Coronary artery (tissue), 2 donors: ENCODE measurements around the gene MBOAT2.

Experiments
- DNase-seq: peaks from one replicate; pipeline ENCODE4 v3.0.0-alpha.2; 2017; ENCODE audit warnings: low spot score
- H3K27ac ChIP-seq, 2 donors: fragments of 200-600 bp; sonication (generic); one replicate each; pipeline ENCODE4 v1.5.1; 2016 to 2019
- H3K4me3 ChIP-seq: fragments of 200-600 bp; sonication (generic); 2 replicates; pipeline ENCODE4 v1.5.1; 2016; ENCODE audit warnings: mild to moderate bottlenecking, moderate library complexity
- CTCF ChIP-seq: fragments of 200-600 bp; sonication (generic); IDR thresholded peaks from one replicate; pipeline ENCODE4 v1.5.1; 2019; ENCODE audit warnings: antibody characterized with exemption

MBOAT2 gene

DNA sequence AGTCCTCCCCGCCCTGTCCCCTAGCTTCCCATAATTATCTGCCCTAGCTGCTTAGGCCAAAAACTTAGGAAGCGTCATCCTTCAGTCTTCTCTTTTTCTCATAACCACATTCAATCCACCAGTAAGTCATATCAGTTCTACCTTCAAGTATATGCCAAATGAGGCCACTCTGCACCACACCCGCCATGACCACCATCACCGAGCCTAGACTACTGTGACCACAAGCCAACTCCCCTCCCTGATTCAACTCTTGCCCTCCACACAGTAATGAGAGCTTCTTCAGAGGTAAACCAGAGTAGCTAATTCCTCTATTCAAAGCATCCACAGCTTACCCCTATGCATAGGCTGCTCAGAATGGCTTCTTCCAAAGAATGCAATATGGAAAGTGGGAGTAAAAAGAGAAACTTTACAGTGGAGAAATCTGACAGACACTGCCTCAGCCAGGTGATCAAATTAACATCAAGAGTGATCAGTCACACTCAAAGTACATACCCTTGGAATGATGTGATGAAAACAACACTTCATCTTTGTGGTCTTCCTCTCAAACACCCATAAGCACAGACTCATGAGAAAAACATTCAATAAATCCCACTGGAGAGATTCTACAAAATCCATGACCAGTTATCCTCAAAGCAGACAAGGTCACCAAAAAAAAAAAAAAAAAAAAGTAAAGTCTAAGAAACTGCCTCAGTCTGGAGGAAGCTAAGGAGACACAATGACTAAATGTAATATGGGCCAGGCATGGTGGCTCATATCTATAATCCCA lies 17.7 kb downstream of the MBOAT2 start:
- TF ChIP-seq CTCF = no peak
- Histone ChIP-seq H3K4me3 (no peak overlapping the region), H3K27ac (no peak overlapping the region)
- DNase-seq = no peak

GRCh38 chr2:8984855-8985254 lies 18.6 kb downstream of the MBOAT2 start:
- no peak overlapping the region for H3K27ac ChIP-seq
- TF ChIP-seq CTCF = no peak
- no peak overlapping the region for H3K4me3 ChIP-seq
- DNase-seq = no peak

DNA sequence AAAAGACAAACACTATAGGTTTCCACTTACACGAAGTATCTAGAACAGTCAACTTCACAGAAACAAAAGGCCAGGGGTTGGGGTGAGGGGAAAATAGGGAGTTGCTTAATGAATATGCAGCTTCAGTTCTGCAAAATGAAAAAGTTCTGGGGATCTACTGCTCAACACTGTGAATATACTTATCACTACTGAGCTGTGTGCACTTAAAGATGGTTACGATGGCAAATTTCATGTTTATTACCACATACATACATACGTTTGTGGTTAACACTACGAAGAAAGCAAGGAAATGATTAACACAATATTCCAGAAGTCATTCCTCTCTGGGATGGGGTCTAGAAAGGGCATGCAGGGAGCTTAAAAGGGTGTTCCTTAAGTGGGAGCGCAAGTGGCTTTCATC lies 19.3 kb downstream of the MBOAT2 start:
- TF ChIP-seq CTCF = no peak
- no peak for DNase-seq

DNA sequence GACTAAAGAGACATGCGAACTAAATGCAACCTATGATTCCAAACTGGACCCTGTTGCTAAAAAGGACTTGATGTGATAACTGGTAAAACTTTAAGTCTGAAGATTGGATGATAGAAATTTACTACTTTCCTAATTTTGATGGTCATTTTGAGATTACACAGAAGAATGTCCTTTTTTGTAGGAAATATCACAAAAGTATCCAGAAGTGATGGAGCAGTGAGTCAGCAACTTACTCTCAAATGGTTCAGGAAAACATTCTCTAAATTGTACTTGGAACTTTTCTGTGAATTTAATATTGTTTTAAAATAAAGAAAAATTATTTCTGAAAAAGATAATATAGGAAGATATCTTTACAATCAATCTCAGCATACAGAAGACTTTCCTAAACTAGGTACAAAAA lies 19.9 kb downstream of the MBOAT2 start:
- DNase-seq = no peak
- TF ChIP-seq CTCF = no peak
- no peak overlapping the region for H3K27ac ChIP-seq
- H3K4me3 ChIP-seq = no peak overlapping the region

More for the DNA sequence above, 19.3 kb downstream of the MBOAT2 start:
- Histone ChIP-seq H3K4me3 (no peak overlapping the region), H3K27ac (no peak overlapping the region)

GRCh38 chr2:8981876-8982275 lies 21.6 kb downstream of the MBOAT2 start:
- DNase-seq = no peak
- no peak overlapping the region for H3K4me3 ChIP-seq
- H3K27ac ChIP-seq = no peak overlapping the region
- TF ChIP-seq CTCF = no peak

DNA sequence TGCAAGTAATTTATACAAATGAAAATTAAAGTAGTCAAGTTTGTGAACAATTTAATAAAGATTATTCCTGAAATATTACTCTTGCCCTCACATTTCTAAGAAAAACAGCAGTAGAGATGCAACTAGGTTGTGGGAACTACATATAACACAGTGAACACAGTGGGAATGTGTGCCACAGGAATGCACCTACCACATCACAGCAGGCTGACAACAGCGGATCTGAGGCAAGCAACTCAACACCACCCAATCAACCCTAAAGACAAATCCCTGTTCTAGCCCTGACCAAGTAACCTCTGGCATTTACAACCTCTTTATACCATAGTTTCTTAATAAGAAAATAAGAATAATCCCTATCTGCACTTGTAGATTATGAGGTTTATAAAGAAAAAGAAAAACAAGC lies 23.4 kb downstream of the MBOAT2 start:
- H3K4me3 ChIP-seq = no peak overlapping the region
- H3K27ac ChIP-seq = no peak overlapping the region
- DNase-seq = no peak
- no peak for TF ChIP-seq CTCF

DNA sequence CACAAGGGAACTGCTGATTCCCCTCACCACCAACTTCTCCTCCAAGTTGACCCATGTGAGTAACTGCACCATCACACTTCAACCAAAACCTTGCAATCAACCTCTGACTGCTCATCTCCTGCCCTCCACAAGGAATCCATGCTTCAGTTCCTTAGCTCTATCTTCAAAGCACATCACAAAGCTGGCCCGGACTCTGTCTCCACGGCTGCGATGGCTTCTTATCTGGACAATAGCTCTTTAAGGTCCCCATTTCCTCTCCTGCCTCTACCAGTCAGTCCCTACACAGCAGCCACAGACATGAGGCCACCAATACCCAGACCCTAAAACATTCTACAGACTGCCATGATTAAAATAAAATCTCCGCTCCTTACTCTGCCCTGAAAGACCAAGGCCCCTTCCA lies 25.7 kb downstream of the MBOAT2 start:
- Histone ChIP-seq H3K27ac (no peak overlapping the region), H3K4me3 (no peak overlapping the region)
- no peak for DNase-seq
- no peak for TF ChIP-seq CTCF
